GM12878 (cell line): Measurements from ENCODE around the gene UQCC2. TPM values are rescaled to one million over a fixed set of nuclear protein-coding genes. Genes with fewer than 3 reads are reported as not detected.
A peak's percentile ranks its signal among the peaks of the same experiment; 100 is the strongest.

Source experiments
- ATF3 ChIP-seq: IDR thresholded peaks from 2 replicates; pipeline ENCODE4 v1.6.1; 2011; ENCODE audit warnings: low read depth, mild to moderate bottlenecking, low read length, moderate library complexity, borderline replicate concordance; ENCODE audit errors: extremely low read depth
- CBX5 ChIP-seq: sonication (generic); IDR thresholded peaks from 2 replicates; pipeline ENCODE4 v1.6.1; 2016; ENCODE audit warnings: low read depth, moderate library complexity, mild to moderate bottlenecking, inconsistent platforms
- CHD2 ChIP-seq: IDR thresholded peaks from 2 replicates; pipeline ENCODE4 v1.6.1; 2011; ENCODE audit warnings: low read depth, low read length, improper control_type of control experiment, borderline replicate concordance
- CUX1 ChIP-seq: IDR thresholded peaks from 2 replicates; pipeline ENCODE4 v1.6.1; 2012; ENCODE audit warnings: improper control_type of control experiment, low read depth, low read length; ENCODE audit not compliant: insufficient replicate concordance
- E2F4 ChIP-seq: IDR thresholded peaks from 2 replicates; pipeline ENCODE4 v1.6.1; 2012; ENCODE audit warnings: low read depth, low read length, improper control_type of control experiment
- MEF2B ChIP-seq: fragments of 450-650 bp; IDR thresholded peaks from 2 replicates; pipeline ENCODE4 v1.6.1; 2018; ENCODE audit warnings: mild to moderate bottlenecking, moderate library complexity; ENCODE audit not compliant: partially characterized antibody, poor library complexity, severe bottlenecking
- PKNOX1 ChIP-seq: fragments of 450-650 bp; IDR thresholded peaks from 2 replicates; pipeline ENCODE4 v1.6.1; 2016; ENCODE audit warnings: mild to moderate bottlenecking
- POLR2AphosphoS5 ChIP-seq: IDR thresholded peaks from 2 replicates; pipeline ENCODE4 v1.6.1; 2011; ENCODE audit warnings: mild to moderate bottlenecking, low read length, inconsistent platforms
- STAT1 ChIP-seq: fragments of 450-650 bp; conservative IDR thresholded peaks from 2 replicates; pipeline ENCODE4 v1.6.1; 2014; ENCODE audit warnings: antibody characterized with exemption, mild to moderate bottlenecking
- ZNF384 ChIP-seq: IDR thresholded peaks from 2 replicates; pipeline ENCODE4 v1.6.1; 2012; ENCODE audit warnings: low read depth, mild to moderate bottlenecking, low read length, improper control_type of control experiment, borderline replicate concordance
- polyA plus RNA-seq, 11 experiments: library from polyadenylated mRNA; depleted of rRNA in 4 of 11; unstranded in 6 of 11; stranded (reverse) in 5 of 11; fragments of >200 nt; fragmentation: Nextera tagmentation in 4 of 11; fragmentation: Illumina TruSeq in 1 of 11; extraction: Ambion mirVana in 4 of 11; extraction: Trizol in 1 of 11; gene quantifications; 1 replicate in 1 of 11; 2 replicates in 10 of 11; pipeline versions ENCODE4 v1.2.1 to v1.2.3, GENCODE V29; 2011 to 2016; ENCODE audit warnings: inconsistent platforms in 2 of 11, missing spikeins in 2 of 11, low read depth in 1 of 11
- total RNA-seq, 4 experiments: library from RNA; depleted of rRNA in 3 of 4; stranded (reverse); fragments of >200 nt in 3 of 4; fragmentation: Illumina TruSeq in 1 of 4; extraction: Trizol in 1 of 4; gene quantifications; 2 replicates each; pipeline versions ENCODE4 v1.2.1 to v1.2.3, GENCODE V29; 2013 to 2021
- TF ChIP-seq, protein P1 (sequence below): fragments of 450-650 bp; IDR thresholded peaks from 2 replicates; pipeline ENCODE4 v1.6.1; 2018; ENCODE audit warnings: borderline replicate concordance, mild to moderate bottlenecking; ENCODE audit not compliant: partially characterized antibody
- TF ChIP-seq, protein P2 (sequence below): fragments of 450-650 bp; IDR thresholded peaks from 2 replicates; pipeline ENCODE4 v1.6.1; 2014; ENCODE audit warnings: mild to moderate bottlenecking
- TF ChIP-seq, protein P3 (sequence below): IDR thresholded peaks from 2 replicates; pipeline ENCODE4 v1.6.1; 2011; ENCODE audit warnings: borderline replicate concordance, low read depth, mild to moderate bottlenecking, moderate library complexity, low read length; ENCODE audit not compliant: insufficient read depth, poor library complexity, severe bottlenecking

The UQCC2 gene
- total and polyA plus RNA-seq, 10 of the 15 experiments (the other 5 are each of a cell fraction or from before 2014, with no cell fraction given): 40.6 to 478 (median 71.2) TPM

- no peak for TF ChIP-seq CUX1
- TF ChIP-seq PKNOX1: no peak
- TF ChIP-seq E2F4: peak; percentile 61; the same call in 1 of the 2 replicates
- TF ChIP-seq CBX5: no peak
- no peak for TF ChIP-seq CHD2
- TF ChIP-seq, protein P1, sequence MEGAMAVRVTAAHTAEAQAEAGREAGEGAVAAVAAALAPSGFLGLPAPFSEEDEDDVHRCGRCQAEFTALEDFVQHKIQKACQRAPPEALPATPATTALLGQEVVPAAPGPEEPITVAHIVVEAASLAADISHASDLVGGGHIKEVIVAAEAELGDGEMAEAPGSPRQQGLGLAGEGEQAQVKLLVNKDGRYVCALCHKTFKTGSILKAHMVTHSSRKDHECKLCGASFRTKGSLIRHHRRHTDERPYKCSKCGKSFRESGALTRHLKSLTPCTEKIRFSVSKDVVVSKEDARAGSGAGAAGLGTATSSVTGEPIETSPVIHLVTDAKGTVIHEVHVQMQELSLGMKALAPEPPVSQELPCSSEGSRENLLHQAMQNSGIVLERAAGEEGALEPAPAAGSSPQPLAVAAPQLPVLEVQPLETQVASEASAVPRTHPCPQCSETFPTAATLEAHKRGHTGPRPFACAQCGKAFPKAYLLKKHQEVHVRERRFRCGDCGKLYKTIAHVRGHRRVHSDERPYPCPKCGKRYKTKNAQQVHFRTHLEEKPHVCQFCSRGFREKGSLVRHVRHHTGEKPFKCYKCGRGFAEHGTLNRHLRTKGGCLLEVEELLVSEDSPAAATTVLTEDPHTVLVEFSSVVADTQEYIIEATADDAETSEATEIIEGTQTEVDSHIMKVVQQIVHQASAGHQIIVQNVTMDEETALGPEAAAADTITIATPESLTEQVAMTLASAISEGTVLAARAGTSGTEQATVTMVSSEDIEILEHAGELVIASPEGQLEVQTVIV: peak; percentile 32
- TF ChIP-seq, protein P2, sequence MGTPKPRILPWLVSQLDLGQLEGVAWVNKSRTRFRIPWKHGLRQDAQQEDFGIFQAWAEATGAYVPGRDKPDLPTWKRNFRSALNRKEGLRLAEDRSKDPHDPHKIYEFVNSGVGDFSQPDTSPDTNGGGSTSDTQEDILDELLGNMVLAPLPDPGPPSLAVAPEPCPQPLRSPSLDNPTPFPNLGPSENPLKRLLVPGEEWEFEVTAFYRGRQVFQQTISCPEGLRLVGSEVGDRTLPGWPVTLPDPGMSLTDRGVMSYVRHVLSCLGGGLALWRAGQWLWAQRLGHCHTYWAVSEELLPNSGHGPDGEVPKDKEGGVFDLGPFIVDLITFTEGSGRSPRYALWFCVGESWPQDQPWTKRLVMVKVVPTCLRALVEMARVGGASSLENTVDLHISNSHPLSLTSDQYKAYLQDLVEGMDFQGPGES: no peak; the same call in 1 of the 2 replicates
- TF ChIP-seq POLR2AphosphoS5: peak; percentile 91
- TF ChIP-seq STAT1: no peak; the same call in none of the 2 replicates
- TF ChIP-seq ATF3: peak; percentile 53; the same call in 1 of the 2 replicates
- TF ChIP-seq MEF2B: peak; percentile 67
- TF ChIP-seq ZNF384: no peak
- TF ChIP-seq, protein P3, sequence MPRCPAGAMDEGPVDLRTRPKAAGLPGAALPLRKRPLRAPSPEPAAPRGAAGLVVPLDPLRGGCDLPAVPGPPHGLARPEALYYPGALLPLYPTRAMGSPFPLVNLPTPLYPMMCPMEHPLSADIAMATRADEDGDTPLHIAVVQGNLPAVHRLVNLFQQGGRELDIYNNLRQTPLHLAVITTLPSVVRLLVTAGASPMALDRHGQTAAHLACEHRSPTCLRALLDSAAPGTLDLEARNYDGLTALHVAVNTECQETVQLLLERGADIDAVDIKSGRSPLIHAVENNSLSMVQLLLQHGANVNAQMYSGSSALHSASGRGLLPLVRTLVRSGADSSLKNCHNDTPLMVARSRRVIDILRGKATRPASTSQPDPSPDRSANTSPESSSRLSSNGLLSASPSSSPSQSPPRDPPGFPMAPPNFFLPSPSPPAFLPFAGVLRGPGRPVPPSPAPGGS: no peak
Measured at GRCh38 chr6:33711140-33712129, at the start of gene UQCC2 (continued).
